Lung (tissue), 12 donors: Measurements from ENCODE around the gene CDK9. TPM values are rescaled to one million over a fixed set of nuclear protein-coding genes. Genes with fewer than 3 reads are reported as not detected.

Experiments used
- ATAC-seq: fragments of 200-7000 bp; cut with Tn5 transposase; one replicate; pipeline ENCODE4 v1.9.1; 2020; ENCODE audit warnings: moderate number of reproducible peaks; ENCODE audit not compliant: insufficient read depth, low FRiP score
- DNase-seq, 3 donors: peaks; one replicate each; pipeline ENCODE4 v3.0.0-alpha.2; 2013 to 2017
- H3K27ac ChIP-seq, 2 donors: one replicate each; pipeline ENCODE4 v1.5.1; 2013; ENCODE audit warnings: mild to moderate bottlenecking in 2 of 2, moderate library complexity in 2 of 2, control low read depth in 1 of 2, inconsistent platforms in 1 of 2, low read depth in 1 of 2, low read length in 1 of 2
- H3K27me3 ChIP-seq, 3 donors: one replicate each; pipeline ENCODE4 v1.5.1; 2013; ENCODE audit warnings: low read length in 2 of 3; ENCODE audit not compliant: control insufficient read depth in 3 of 3, insufficient read depth in 3 of 3
- H3K36me3 ChIP-seq, 4 donors: one replicate each; pipeline ENCODE4 v1.5.1; 2013; ENCODE audit warnings: low read length in 4 of 4, mild to moderate bottlenecking in 1 of 4, moderate library complexity in 1 of 4; ENCODE audit not compliant: control insufficient read depth in 4 of 4, insufficient read depth in 4 of 4
- H3K4me1 ChIP-seq, 5 donors: one replicate each; pipeline ENCODE4 v1.5.1; 2013; ENCODE audit warnings: low read length in 5 of 5, mild to moderate bottlenecking in 2 of 5, moderate library complexity in 1 of 5; ENCODE audit not compliant: control insufficient read depth in 5 of 5, insufficient read depth in 5 of 5
- H3K4me3 ChIP-seq: one replicate; pipeline ENCODE4 v1.5.1; 2013; ENCODE audit warnings: mild to moderate bottlenecking, control low read depth, moderate library complexity
- H3K9ac ChIP-seq, 2 donors: one replicate each; pipeline ENCODE4 v1.5.1; 2013; ENCODE audit warnings: low read length in 2 of 2, control low read depth in 1 of 2; ENCODE audit not compliant: insufficient read depth in 1 of 2
- H3K9me3 ChIP-seq, 4 donors: one replicate each; pipeline ENCODE4 v1.5.1; 2013; ENCODE audit warnings: low read length in 3 of 4, mild to moderate bottlenecking in 1 of 4, moderate library complexity in 1 of 4; ENCODE audit not compliant: control insufficient read depth in 4 of 4, insufficient read depth in 3 of 4
- WGBS, 2 donors: extraction: QIAGEN DNeasy Blood & Tissue Kit; methylation state at CpG; one replicate each; pipeline ENCODE4 v1.1.7; 2013; 5-methylcytosine and 5-hydroxymethylcytosine counted together
- polyA plus RNA-seq, 2 donors: library from polyadenylated mRNA; stranded (reverse); fragments of 200-250 nt; gene quantifications; one replicate each; pipeline ENCODE4 v1.2.1, GENCODE V29; 2013
- total RNA-seq, 2 donors: library from RNA; depleted of rRNA in 1 of 2; stranded (reverse); fragments of >200 nt in 1 of 2; gene quantifications; one replicate each; pipeline ENCODE4 v1.2.1, GENCODE V29; 2014 to 2021
- TF ChIP-seq, protein P1 (sequence below): IDR thresholded peaks from 2 replicates; pipeline ENCODE4 v1.5.1; 2012; ENCODE audit warnings: mild to moderate bottlenecking; ENCODE audit errors: control extremely low read depth, extremely low read depth
- donor health status: control.
- donor health status: control.
- donor health status: Bipolar disorder and iron deficiency.
- donor health status: healthy.
- donor health status: DM: yes; HTN: yes; CAD: no.

CDK9 gene
- total and polyA plus RNA-seq, 4 donors = 53.9 to 97.9 (median 55.4) TPM

DNA sequence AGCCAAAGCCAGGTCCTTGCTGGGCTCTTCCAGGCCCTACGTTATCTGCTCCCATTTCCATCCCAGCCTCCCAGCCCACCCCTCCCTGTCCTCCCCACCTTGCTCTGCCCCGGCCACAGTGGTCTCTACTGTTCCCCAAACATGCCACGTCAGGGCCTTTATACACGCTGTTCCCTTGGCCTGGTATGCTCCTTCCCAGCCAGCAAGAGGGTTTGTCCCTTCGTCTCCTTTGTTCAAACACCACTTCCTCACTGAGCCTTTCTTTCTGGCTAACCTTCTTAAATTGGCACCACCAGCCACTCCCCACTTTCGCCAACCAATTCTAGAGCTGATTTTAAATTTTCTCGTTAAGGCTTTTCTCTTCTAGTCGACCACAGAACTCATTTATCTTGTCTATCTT is 17.1 kb upstream of the CDK9 start:
- 48 to 67% methylated on average over 8 of the region's 8 CpGs for WGBS, 2 donors
- Histone ChIP-seq H3K27me3 (no peaks in the 10 kb centered on the region), H3K36me3 (peaks cover 0 to 9% (median 0%) of the 10 kb centered on the region in 4 donors), H3K9ac (no peak overlapping the region), H3K27ac (peak overlapping the region; percentile 78 to 86), H3K4me1 (peaks cover 0 to 21% (median 4%) of the 10 kb centered on the region in 5 donors), H3K9me3 (no peaks in the 10 kb centered on the region), H3K4me3 (no peak overlapping the region)
- TF ChIP-seq, protein P1, sequence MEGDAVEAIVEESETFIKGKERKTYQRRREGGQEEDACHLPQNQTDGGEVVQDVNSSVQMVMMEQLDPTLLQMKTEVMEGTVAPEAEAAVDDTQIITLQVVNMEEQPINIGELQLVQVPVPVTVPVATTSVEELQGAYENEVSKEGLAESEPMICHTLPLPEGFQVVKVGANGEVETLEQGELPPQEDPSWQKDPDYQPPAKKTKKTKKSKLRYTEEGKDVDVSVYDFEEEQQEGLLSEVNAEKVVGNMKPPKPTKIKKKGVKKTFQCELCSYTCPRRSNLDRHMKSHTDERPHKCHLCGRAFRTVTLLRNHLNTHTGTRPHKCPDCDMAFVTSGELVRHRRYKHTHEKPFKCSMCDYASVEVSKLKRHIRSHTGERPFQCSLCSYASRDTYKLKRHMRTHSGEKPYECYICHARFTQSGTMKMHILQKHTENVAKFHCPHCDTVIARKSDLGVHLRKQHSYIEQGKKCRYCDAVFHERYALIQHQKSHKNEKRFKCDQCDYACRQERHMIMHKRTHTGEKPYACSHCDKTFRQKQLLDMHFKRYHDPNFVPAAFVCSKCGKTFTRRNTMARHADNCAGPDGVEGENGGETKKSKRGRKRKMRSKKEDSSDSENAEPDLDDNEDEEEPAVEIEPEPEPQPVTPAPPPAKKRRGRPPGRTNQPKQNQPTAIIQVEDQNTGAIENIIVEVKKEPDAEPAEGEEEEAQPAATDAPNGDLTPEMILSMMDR = no peak
- no peak for ATAC-seq
- no peak for DNase-seq

DNA sequence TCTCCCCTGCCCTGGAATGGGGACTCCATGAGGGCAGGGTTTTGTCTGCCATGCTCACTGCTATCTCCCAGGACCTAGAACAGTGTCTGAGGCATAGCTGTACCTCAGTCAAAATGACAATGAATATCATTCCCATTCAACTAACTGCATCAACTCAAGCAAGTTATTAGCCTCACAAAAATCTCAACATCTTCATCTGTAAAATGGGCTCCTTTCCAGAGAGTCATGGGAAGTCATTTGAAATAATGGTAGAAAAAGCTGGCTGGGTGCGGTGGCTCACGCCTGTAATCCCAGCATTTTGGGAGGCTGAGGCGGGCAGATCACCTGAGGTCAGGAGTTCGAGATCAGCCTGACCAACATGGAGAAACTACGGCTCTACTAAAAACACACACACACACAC is 16.7 kb upstream of the CDK9 start:
- Histone ChIP-seq H3K4me1 (peaks cover 0 to 21% (median 4%) of the 10 kb centered on the region in 5 donors), H3K9ac (no peak overlapping the region), H3K4me3 (no peak overlapping the region), H3K27ac (peak overlapping the region; percentile 78 to 86), H3K36me3 (peaks cover 0 to 12% (median 0%) of the 10 kb centered on the region in 4 donors), H3K9me3 (no peaks in the 10 kb centered on the region), H3K27me3 (no peaks in the 10 kb centered on the region)
- TF ChIP-seq, protein P1 = no peak
- ATAC-seq = no peak
- WGBS, 2 donors = 78 to 84% methylated on average over 5 of the region's 5 CpGs
- DNase-seq = no peak

DNA sequence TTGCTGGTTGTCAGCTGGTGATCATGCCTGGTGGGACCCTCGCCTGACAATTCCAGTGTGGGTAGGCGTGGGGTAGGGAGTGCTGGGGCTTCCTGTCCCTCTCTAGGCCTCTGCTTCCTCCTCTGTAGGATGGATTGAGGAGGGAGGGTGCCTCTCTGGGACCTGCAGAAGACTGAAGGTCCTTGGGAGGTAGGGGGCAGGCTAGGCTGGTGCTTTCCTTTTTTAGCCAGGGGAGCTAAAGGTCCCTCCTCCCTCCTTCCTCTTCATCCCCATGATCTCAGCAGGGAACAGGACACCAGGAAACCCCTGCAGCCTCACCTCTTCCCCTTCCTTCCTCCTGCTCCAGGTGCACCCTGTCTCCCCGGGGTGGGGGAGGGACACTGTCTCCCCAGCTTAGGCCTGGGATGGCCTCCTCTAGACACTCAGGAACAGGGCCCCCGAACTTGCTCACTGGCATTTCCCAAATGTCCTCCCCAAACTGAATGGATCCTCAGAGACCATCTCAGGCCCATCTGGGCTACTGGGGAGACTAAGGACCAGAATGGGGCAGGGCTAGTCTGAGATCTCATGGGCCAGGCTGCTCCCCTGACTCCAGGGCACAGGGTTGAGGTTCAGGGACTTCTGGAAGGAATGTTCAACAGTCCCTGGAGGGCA is 15.8 kb upstream of the CDK9 start:
- Histone ChIP-seq H3K9ac (no peak overlapping the region), H3K4me3 (peak overlapping the region; percentile 41), H3K27ac (peak overlapping the region; percentile 9 to 82), H3K9me3 (no peaks in the 10 kb centered on the region), H3K36me3 (peaks cover 0 to 12% (median under 1%) of the 10 kb centered on the region in 4 donors), H3K4me1 (peaks cover 0 to 21% (median 4%) of the 10 kb centered on the region in 5 donors), H3K27me3 (no peaks in the 10 kb centered on the region)
- no peak for ATAC-seq
- 10 to 33% methylated on average over 4 of the region's 4 CpGs for WGBS, 2 donors
- TF ChIP-seq, protein P1 = peak; percentile 7
- peak in 1 of 3 donors; percentile 54 for DNase-seq

DNA sequence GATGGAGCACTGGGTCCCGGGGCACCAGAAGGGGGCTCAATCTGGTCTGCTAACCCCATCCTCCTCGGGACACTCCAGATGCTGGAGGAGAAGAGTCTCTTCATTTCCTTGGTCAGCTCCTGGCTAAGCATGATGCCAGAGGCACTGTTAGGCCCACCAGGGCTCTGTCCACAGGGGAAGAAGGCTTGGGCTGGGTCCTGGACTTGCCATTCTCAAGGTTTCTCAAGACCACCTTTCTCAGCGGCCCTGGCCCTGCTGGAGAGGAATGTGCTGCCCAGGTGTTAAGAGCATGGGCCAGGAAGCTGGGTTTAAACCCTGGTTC is 15.3 kb upstream of the CDK9 start:
- Histone ChIP-seq H3K9ac (no peak overlapping the region), H3K27me3 (no peaks in the 10 kb centered on the region), H3K36me3 (peaks cover 0 to 12% (median under 1%) of the 10 kb centered on the region in 4 donors), H3K4me3 (peak overlapping the region; percentile 41), H3K4me1 (peaks cover 0 to 21% (median 4%) of the 10 kb centered on the region in 5 donors), H3K9me3 (no peaks in the 10 kb centered on the region), H3K27ac (peak overlapping the region; percentile 9 to 82)
- TF ChIP-seq, protein P1 = no peak
- DNase-seq (no peak), ATAC-seq (no peak)
- WGBS, 2 donors = 26 to 33% methylated on average over 3 of the region's 3 CpGs
